GM21367 (cell line): ENCODE results near the gene TF.
A peak's percentile ranks its signal among the peaks of the same experiment; 100 is the strongest.

ENCODE experiments used
- ATAC-seq: cut with Tn5 transposase; IDR thresholded peaks from one replicate; pipeline ENCODE4 v1.9.1; 2021; ENCODE audit not compliant: unreplicated experiment

TF gene

DNA sequence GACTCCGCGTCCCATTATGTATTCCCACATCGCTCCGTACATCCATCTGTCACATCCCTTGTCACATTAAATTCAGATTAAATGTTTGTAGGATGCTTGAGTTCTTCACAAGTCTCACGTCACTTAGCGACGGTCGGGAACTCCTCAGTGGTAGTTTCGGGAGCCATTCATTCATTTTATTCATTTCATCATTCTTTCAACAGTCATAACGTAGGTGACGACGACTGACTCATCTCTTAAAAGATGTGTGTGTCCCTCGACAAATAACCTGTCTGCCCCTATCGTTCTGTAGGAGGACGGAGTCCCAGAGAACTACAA is 59.1 kb downstream of the TF start:
- no peak for ATAC-seq

DNA sequence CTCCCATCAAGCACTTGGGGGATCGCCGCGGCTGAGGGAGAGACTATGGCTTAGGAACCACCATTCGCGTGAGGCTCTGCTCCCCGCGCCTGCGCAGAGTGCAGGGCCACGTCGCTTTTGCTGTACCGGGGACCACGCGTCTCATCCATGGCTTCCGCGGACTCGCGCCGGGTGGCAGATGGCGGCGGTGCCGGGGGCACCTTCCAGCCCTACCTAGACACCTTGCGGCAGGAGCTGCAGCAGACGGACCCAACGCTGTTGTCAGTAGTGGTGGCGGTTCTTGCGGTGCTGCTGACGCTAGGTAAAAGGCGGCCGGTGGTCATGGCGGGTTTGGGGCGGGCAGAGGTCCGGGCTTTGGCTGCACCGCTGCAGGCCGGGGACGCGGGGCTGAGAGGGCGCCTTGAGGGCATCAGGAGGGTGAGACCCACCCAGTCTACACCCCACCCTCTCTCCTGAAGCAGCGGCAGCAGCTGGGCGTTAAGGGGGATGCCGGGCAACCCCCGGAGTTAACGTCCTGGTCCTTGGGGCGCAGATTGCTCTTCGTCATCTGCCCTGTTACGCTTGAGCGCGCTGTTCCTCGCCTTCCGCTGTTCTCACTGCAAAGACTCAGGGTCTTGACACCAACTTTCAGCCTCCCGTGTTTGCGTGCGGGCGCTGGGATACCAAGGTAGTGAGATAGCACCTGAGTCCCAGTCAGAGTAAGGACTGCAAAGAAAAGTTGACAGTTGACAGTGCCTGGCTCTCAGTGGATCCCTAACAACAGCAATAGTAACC is 59.7 kb downstream of the TF start, which contains the start of gene SRPRB:
TSS of gene SRPRB (plus strand) at position 114 of the 774 bp plus-strand sequence. CDS start at position 148, 34 bp downstream.
- peak; percentile 97 for ATAC-seq

DNA sequence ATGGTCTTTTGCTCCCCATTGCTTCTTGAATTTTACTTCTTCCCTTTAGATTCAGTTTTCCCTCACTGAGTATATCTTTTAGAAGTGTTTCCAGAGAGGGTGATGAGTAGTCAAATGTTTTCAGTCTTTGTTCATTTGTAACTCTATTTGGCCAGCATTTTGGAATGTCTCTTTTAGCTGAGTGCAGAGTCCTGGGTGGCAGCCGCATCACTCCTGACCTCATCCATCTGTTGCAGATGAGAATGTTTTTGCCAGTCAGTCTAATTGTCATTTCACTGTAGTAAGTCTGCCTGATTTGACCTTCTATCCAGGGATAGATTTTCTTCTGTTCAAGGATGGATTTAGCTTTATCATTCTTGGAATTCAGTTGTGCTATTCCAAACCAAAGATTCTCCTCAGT is 66.7 kb downstream of the TF start:
- no peak for ATAC-seq

DNA sequence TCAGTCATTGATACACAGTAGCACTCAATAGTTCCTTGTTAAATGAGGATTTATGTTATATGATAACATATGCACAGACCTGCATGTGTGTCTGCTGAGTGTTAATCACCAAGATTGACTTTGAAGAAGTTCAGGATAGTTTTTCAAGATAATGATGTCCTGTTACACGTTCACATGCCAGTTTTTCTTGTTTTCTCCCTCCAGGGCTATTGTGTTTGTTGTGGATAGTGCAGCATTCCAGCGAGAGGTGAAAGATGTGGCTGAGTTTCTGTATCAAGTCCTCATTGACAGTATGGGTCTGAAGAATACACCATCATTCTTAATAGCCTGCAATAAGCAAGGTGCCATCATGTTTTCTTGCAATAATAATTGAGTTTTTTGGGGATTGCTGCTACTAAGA is 69.2 kb downstream of the TF start:
- ATAC-seq: no peak

DNA sequence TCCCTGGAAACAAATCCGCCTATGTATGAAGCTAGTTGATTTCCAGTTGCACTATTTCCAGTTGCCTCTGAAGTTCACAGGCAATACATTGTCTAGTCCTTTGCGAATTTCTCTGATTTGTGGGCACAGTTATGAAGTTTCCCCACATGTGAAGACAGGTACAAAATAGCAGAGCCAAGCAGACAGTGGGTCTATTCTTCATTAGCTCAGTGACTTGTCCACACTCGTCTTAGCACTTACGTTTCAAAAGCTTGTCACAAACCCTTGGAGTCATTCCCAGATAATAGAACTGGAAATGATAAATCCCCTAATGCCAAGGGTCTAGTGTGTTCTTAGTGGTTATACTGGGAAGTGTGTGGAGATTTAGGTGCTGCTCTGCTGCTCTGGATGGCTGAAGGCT is 73.9 kb downstream of the TF start:
- ATAC-seq: no peak

- ATAC-seq: no peak
Observed at GRCh38 chr3:133820889-133821675, 74.9 kb downstream of the TF start.

DNA sequence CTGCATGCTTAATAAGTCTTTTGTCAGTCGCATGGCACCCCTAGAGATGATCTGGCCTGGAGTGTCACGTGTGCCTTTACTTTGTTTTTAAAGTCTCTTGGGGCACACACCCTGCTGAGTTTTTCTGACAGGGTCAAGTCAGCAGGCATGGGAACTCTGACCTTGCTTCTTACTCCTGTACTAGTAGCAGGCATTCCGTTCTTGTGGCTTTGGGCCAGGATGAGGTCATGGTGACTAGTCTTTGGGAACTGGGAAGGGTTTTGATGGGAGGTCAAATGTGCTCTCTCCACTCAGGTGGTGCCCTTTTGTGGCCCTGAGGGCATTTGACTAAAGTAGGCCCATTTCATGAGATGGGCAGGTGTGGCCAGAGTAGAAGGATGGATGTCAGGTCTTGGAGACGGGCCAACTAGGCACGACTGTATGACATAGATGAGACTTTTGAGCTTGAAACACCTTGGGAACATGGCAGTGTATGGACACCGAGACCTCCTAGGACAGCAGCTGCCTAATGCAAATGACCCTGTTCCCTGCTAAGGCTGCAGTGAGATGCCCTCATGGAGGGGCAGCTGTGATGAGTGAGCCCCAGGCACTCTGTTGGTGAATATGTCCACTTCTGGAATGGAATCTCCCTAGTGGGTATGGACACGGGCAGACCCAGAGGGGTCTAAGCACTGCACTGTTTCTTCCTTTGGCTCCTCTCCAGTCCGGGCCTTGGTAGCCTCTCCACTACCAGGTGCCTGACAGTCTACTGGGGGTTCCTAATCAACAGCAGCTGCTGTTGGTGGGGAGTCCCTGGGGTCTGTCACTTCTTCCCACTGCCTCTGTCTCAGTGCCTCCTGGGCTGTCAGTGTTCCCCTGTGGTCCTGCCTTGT is 75.8 kb downstream of the TF start:
- no peak for ATAC-seq

DNA sequence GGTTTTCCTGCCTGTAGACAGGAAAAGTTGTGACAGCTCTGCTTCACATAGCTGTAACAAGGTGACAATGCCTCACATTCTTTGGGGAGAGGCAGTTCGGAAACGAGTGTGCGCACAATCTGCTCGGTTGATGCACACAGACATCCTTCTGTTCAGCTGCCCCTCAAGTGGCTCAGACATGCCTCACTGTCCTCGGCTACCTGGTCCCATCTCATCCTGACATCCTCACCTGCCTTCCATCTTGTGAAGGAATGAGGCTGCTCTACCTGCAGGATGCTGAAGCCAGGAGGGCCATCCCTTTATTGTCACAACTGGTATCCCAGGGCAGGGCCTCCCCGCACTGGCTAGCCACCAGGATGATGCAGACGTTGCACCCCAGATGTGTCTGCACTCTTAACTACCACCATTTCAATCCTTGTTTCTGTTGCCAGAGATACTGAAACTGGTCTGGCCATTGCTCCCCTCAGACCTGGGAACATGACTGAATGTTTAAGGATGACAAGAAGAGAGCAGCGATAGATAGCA is 78.8 kb downstream of the TF start:
- no peak for ATAC-seq

- no peak for ATAC-seq
Observed at GRCh38 chr3:133825969-133826727, 80.0 kb downstream of the TF start.

- no peak for ATAC-seq
Observed at GRCh38 chr3:133827136-133827535, 80.9 kb downstream of the TF start.

DNA sequence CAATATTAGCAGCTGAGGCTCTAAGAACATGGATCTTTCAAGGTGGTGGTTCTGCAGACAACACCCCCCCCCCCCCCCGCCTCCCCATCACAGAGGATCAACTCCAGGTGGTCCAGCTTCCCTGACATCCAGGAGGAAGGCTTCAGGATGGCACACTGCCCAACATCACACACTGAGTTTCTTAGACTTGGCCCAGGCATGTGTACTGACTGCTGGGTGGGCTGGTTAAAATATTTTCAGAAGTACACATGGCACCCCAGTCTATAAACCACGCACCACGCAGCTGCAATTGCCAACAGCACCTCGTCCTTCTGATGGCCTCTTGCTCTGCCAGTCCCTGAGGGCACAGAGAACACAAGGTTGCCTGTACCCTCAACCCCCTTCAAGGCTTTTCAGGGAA is 81.5 kb downstream of the TF start:
- no peak for ATAC-seq

- no peak for ATAC-seq
Observed at GRCh38 chr3:133828576-133829309, 82.5 kb downstream of the TF start.

- no peak for ATAC-seq
Observed at GRCh38 chr3:133829310-133829707, 83.1 kb downstream of the TF start.

GRCh38 chr3:133830071-133830470 is 83.9 kb downstream of the TF start:
- no peak for ATAC-seq

GRCh38 chr3:133831966-133832801 is 86.0 kb downstream of the TF start:
- no peak for ATAC-seq

DNA sequence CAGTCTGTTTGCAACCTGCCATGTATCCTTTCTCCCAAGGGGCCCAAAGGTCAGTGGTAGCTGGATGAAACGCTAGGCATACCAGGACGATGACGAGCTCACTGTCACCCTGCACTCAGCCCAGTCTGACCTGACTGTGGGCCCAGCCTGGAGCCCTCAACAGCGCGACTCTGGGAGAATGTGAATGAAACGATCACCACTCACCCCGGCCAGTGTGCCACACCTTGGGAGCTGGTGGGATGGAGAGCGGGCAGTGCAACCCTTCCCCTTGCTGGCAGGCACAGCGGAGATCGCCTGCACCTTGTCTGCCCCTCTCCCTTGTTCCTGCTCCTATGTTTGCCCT is 86.6 kb downstream of the TF start:
- no peak for ATAC-seq

DNA sequence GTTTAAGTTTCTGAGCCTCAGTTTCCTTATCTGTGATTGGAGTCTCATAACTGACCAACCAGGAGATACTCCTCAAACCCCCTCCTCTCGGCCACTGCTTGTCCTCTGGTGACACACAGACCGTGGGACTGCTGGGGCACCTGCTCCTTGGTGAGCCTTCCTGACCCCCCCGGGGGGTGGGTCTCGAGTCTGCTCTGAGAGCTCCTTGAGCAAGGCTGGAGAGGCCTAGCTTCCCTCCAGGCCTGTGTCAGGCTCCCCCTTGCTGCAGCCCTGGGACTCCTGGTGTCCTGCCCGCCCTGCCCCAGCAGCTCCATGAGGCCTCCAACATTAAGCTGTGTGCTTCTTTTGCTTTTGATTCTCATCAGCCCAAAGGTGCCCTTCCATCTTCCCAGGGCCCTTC is 87.1 kb downstream of the TF start:
- ATAC-seq: no peak

GRCh38 chr3:133833880-133834620 is 87.9 kb downstream of the TF start:
- no peak for ATAC-seq
